ENCODE measurements around the gene FUBP3.

FUBP3 gene

DNA sequence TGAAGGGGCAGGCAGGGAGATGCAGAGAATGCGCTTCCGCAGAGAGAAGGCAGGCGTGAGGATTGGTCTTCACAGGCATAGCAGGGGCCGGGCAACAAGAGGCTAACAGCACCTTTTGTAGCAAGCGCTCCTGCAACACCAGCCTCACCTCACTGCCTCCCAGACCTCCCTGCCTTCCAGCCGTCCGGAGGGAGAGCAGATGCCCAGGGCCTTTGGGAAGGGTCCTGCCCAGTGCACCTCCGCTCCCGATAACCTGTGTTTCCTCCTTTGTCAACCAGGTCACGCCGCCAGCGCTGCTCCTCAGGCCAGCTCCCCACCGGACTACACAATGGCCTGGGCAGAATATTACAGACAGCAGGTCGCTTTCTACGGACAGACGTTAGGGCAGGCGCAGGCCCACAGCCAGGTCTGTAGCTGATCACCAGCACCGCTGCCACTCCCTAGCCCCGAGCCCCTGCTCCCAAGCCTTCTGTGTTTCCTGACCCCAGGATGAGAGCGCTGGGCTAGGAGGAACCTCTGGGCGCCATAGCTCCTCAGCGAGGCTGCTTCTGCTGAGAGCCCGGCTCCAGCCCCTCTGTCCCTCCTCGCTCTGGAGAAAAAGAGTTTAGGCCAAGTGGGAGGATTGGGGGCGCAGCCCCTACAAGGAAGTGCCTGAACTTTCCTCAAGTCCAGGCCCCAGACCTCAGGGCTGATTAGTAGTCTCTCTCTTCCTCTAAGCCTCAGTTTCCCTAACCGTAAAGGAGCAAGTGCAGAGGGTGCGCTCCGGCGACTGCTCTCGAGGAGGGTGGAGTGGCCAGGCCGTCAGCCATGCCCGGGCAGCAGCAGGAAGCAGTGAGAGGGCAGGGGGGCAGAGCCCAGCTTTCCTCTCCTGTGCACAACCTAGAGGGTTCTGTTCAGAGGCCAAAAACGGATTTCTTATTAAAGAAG is 56.6 kb downstream of the FUBP3 start:
- DNase-seq, result no peak

DNA sequence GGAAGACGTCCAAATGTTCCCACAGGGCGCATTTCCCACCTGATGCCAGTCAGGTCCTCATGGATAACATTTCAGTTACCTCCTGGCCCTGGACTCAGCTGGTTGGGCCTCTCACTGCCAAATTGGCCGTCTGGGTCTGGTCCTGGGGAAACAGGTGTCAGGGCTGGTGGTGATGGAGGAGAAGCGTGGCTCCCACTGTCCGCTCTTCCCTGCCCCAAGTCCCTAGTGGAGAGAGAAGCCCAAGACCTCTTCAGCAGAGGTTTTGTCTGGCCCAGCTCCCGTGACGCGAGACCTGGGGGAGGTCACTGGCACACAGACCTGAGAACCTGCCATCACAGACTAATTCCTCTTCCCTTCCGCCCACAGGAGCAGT is 57.3 kb downstream of the FUBP3 start:
- no peak for DNase-seq

DNA sequence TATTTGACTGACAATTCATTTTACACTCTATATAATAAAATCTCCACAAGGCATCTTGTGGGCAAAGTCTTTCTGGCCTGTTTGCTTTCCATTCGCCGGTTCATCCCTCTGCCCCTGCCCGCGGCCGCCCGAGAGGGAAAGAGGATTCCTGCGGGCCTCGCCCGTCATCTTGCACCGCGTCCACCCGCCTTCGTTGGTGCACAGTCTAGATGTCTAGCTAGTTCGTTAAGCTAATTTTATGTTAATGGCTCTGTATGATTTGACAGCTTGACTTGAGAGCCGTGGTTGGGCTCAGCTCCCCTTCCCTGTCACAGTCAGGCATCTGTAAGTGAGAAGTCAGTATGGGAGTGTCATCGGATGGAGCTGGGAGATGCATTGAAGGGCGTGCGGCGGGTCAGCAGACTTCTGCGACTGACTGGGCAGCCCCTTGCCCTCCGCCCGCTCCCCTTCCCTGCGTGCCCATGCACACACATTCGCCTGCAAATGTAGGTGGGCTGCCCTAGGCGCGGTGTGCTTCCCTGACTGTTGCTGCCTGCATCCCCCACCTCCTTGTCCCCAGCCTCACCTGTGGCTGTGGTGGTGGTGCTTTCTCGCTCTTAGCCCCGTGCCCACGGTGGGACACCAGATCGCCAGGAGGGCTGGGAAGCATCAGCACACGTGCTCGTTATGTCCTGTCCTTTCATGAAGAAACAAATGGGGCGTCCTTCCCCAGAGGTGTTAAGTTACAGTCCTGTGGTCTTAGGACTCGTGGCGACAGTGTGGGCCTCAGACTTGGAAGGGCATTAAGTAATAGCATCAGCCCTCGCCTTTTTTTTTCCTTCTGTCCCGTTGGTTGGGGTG is 59.1 kb downstream of the FUBP3 start:
- DNase-seq, result no peak

DNA sequence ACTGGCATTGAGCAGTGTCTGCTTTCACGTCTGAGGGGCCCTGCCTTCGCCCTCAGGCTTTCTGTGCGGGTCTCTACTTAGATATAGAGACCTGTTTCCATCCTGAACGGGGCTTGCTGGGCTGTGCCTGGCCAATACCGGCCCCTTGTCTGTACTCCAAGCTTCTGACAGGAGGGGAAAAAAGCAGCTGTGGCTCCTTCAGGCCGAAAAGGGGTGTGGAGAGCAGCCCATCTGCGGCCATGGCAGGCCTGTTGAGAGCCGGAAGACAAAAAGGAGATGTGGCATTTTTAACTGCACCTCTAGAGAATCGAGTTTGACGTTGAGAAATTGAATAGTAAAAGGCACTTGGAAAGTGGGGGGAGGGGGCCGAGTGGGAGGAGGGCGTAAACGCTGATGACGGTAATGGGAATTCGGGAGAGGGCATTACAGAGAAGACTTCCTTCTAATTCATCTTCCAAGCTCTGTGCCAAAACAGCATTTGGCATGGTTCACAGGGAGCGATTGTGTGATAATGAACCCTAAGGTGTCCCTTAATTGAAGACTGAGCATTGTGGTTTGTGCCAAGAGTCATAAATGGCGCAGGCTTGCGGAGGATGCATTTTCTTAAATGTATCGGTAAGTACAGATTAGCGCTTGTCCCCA is 59.9 kb downstream of the FUBP3 start:
- no peak for DNase-seq

DNA sequence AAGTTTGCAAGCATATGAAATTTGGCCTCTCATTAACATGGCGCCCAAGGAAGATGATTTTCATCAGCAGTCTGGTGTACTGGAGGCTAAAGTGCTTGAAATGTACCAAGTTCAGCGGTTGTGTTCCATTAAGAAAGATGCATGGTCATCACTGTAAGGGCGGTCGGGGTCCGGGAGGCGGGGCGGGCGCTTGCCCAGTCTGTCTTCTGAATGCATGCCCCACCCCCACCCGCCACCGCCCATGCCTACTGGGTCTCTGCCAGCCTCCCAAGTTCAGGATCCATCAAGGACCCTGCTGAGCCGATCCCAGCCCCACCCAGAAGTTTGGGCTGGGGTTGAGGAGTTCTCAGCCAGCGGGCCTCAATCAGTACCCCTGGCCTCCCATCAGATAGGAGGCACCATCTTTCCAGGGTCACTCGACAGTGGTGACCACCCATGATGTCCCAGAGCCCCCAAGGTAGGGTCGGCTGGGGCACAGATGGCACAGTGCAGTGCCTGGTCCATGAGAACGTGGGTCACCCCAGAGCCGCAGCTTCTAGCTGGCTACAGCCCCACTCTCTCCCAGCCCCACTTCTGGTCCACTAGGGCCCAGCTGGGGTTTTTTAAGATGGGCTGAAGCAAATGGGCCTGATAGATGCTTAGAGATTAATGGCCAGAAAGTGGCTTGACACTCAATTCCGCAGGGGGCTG is 60.6 kb downstream of the FUBP3 start:
- no peak for DNase-seq

DNA sequence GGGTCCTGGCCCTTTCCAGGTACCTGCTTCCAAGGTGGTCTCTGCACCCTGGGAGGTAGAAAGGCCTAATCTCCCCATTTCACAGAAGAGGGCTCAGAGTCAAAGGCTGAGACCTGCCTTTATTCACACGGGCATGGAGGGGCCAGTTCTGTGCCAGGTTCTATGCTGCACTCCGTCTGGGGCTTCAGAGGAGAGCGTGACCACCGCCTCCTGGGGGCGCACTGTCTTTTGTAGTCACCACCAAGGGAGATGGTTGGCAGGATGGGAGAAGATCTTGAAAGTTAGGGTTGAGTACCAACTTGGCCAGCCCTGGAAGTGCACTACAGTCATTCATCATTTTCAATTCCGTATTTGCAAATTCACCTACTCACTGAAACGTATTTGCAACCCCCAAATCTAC is 61.3 kb downstream of the FUBP3 start:
- DNase-seq, result no peak

DNA sequence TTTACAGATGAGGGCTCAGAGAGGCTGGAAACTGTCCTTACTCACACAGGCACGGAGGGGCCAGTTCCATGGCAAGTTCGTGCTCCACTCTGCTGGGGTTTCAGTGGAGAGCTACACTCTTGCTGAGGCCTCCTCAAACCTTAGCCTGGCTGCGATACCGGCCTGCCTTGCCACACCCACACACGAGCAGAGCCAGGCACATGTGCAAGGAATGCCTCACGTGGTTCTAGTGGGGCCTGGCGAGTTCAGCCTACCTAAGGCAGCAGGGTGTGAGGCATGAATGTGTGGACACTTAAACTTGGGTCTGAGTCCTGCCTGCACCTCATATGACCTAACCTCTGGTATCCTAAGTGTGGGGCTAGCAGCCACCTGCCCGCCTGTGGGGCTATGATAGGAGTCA is 63.5 kb downstream of the FUBP3 start:
- no peak for DNase-seq

DNA sequence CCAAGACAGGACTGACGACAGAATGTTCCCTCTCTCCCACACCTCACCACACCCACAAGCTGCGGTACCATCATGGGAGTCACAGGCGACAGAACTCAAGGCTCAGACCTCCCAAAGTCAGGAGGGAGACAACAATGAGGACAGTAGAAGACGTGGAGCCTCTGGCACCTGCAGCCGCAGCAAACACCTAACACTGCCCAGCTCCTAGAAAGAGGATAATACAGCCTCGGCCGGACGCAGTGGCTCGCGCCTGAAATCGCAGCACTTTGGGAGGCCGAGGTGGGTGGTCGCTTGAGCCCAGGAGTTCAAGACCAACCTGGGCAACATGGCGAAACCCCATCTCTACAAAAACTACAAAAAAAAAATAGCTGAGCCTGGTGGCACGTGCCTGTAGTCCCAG is 71.8 kb downstream of the FUBP3 start:
- no peak for DNase-seq

DNA sequence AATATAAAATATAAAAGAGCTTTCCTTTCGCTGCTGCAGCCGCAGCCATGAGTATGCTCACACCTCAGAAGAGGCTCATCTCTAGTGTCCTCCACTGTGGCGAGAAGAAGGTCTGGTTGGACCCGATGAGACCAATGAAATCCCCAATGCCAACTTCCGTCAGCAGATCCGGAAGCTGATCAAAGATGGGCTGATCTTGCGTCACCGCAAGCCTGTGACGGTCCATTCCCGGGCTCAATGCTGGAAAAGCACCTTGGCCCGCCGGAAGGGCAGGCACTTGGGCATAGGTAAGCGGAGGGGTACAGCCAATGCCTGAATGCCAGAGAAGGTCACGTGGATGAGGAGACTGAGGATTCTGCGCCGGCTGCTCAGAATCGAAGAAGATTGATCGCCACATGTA is 72.4 kb downstream of the FUBP3 start:
- DNase-seq, result no peak

DNA sequence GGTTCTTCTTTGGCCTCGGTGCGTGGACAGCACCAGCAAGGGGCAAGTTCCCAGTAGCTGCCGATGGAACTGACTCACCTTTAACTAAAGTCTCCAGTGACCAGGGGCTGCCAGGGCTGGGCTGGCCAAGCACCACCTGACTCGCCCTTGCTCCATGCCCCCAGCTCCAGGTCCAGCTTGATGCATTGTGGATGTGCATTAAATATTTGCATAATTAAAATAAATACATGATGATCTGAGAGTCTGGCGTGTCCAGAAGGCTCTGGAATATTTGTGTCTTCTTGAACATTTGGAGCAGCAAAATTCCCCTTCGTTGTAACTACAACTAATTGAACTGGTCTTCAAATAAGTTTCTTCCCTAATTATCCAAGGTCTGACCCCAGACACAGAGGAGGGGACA is 75.5 kb downstream of the FUBP3 start:
- no peak for DNase-seq

DNA sequence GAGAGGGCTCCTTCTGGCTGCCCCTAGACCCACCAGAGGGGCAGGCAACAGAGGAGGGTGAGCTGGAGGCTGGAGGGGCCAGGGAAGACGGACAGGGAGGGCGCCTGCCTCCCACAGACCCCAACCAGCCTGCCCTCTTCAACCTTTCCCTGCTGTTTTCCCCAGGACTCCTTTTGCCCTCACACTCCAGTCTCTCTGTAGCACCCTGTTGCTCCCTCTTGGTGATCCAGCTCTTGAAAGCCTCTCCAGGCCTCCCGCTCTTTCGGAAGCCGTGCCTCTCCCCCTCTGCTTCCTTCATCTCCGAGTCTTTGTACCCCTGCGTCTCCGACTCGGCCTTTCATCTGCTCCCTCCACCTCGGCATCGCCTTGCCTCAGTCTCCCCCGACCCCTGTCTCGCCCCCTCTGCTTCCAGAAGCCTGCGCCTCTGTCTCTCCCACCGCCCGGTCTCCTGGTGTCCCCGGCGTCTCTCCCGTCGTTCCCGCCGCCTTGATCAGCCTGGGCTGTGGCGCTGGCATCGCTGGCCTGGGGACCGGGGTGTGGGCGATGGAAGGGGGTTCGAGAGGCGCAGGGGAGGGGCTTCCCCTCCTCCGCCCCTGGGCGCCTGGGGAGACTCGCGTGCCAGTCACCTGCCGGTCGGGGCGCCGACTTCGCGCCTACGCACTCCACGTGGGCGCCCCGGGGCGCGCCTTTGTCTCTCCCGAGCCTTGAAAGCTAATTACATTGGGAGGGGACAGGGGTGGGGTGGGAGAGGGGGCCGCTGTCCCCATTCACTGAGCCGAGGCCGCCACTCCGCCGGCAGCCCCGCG is 79.7 kb downstream of the FUBP3 start:
- DNase-seq, result no peak

DNA sequence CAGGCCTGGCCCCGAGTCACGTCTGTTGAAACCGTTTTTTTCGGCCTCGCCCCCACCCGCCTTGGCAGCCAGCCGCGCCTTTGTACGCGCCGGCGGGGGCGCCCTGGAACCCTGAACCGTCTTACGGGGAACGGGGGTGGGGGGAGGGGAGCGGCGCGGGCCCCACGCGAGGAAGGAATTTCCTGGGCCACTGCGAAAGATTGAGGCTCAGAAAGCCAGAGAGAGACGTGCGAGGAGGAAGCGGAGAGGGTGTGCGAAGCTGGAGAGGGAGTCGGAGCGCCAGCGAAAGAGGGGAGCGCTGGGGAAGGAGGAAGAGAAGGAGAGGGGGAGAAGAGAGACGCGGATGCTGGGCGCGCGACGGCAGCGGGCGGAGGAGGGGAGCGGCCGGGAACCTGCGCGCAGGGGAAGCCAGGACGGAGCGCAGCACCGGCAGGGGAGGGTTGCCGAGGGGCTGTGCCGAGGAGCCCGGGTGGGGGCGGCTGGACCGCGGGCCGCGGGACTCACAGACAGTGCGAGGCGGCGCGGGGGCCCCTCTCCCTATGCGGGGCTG is 80.4 kb downstream of the FUBP3 start:
- DNase-seq, result no peak

DNA sequence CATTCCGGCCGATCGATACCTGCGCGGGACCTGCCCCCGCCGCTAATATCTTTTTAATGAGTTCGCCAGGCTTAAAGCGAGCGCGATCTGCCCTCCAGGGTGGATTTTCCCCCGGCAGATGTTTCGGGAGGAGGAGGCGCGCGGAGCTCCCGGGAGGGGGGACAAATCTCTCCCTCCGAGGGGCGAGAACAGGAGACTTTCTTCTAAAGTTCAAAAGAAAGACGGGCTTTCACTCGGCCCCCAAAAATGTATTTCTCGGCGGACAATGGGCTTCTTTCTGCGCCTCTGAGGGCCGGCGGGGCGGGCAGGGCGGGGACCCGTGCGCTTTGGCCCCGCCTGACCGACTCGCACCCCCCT is 80.9 kb downstream of the FUBP3 start:
- DNase-seq, result no peak

DNA sequence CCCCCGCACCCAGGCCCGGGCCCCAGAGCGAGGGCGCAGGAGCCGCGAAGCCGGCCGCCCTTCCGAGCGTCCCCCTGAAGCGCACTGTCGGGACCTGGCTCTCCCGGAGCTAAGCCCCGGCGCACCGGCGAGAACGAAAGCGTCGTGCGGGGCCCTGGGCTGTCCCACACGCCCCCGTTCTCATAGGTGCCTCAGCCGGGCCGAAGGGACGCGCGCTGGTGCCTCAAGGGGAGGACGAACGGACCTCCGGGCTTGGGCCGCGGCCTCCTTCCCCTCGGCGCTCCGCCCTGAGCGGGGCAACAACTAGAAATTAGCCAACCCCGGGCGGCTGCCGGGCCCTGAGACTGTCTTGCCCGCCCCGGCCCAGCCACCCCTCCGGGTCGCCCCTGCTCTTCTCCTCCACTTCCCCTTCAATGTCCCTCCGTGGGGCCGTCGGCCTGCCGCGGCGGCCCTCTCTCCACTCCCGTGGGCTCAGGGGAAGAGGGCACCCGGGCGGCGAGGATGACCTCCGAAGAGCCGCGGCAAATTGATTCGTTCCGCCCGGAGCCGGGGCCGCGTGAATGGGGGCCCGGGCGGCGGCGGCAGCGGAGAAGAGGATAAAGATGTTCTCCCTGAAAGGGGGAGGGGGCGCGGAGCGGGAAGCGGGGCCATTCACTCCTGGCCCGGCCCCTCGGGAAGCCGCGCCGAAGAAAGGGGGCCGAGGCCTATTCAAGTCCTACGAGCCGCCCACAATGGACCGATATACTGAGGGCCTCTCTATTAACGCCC is 81.5 kb downstream of the FUBP3 start:
- DNase-seq, result no peak

DNA sequence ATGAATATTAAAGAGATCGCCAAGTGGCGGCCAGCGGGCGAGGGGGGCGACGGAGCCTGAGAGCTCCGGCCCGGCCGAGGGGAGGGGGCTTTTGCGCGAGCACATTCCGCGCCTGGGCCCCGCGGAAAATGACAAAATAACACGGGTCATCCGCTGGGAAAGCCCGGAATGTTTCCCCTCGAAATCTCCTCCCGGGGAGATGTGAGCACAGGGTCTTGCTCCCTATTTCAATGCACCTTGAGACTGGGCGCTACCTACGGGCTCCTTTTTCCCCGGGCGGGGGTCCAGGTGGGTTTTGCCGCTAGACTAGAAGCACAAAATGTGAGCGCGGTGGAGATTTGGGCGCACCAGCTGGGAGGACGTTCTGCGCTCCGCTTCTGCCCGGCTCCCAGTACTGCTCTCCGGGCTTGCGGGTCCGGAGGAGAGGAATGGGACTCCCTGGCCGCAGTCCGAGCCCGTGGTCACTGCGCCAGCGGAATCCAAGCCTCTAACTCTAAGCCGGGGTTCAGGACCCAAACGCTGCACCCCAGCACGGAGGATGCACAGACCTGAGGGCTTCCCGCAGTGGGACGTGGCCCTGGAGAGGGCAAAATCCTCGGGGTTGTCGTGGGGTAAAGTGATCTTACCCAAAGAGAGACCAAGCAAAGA is 82.2 kb downstream of the FUBP3 start:
- no peak for DNase-seq

DNA sequence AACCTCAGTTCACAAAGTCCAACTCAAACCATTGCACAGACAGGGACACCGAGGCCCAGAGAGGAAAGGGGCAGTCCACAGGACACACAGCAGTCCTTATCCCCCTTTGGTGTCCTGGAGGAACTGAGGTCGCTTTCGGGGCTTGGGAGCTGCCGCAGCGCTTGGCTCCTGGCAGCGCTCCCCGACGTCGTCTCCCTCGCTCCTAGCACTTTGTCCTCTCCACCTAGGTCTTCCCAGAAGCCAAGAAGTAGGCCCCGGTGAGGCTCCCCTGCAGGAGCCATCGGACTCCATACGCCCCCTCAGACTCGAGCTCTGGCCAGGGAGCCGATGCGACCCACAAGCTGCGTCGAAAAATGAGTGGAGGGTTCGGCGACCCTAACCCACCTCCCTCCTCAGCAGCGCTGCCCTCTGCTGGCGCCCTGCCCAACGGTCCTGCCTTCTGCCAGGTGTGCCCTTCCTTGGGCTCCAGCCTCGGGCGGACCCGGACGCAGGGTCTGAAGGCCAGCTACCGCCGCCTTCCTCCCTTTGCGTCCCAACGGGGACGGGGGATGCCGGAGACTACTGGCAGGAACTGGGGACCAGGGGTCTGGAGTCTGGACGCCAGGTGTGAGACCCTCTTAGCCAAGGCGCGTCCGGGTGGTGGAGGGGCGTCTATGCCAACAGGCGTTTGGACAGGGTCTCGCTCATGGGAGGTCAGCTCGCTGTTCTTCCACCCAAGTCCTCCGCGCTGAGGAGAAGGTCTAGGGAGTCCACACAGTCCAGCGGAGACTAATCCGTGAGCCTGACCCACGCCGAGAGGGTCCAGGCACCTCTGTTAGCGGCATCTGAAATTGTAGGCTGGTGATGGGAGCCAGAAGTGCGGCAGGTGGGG is 83.0 kb downstream of the FUBP3 start:
- no peak for DNase-seq

DNA sequence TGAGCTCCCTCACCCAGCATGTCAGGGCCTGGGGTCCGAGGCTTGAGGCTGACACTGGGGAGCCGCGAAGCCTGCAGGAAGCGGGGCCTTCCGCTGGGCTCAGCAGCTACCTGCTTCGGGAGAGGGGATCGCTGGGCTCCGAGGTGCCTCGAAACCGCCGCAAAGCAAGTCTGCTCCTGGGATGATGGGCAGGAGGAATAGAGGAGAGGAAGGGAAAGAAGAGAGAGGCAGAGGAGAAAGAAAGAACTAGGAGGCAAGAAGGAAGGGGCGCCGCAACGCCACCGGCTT is 83.5 kb downstream of the FUBP3 start:
- no peak for DNase-seq

DNA sequence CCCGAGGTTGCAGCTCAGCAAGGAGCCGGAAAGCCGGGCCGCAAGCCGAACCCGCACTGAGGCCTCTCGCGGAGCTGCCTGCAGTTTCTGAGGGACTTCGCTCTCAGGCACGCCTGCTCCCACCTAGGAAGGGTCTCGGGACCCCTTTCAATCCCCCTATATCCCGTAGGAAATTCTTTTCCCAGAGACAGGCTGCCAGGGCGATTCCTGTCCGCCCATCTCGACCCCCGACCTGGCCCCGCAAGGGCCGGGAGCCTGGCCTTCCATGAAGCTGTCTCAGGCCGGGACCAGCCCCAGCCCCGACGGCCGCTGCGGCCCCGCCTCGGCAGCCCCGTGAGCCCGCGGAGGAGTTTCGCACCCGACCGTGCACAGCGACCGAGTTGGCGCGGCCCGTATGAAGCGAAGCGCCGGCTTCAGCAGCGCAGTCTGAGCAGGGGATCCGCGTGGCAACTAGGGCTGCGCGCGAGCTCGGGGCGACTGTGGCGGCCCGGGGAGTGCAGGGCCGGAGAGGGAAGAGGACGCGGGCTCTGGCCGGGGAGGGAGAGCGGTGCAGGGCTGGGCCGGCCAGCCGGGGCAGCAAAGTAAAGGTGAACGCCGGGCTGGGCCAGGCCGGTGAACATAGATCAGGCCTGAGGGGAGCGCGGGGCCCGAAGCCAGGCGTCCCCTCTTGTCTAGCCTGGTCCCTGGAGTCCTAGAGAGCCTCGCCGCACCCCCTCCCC is 84.0 kb downstream of the FUBP3 start:
- DNase-seq, result no peak

DNA sequence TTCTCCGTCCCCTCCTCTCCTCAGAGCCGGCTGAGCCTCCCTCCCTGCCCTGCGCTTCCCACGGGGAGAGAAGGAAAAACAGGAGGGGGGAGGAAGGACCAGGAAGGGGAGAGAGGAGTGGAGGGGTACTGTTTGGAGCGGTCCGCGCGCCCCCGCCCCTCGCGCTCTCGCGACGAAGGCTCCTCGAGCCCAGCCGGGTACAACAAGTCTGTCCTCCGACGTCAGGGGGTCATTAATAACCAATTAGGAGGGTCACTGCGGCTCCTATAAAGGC is 84.5 kb downstream of the FUBP3 start:
- no peak for DNase-seq

All from hematopoietic multipotent progenitor cell treated with erythropoietin and hydrocortisone succinate and interleukin-3 and kit ligand, for 8 days (in vitro differentiated cells).